Measurements from ENCODE around the gene SLC41A1.

SLC41A1 gene

GRCh38 chr1:205791568-205792180, 21.3 kb downstream of the SLC41A1 start:
- no peak for DNase-seq (ENCODE audit: low read depth in 2 of 3, low spot score in 2 of 3)

GRCh38 chr1:205787287-205787916, 25.6 kb downstream of the SLC41A1 start:
- no peak for DNase-seq (ENCODE audit: low read depth in 2 of 3, low spot score in 2 of 3)

- DNase-seq (ENCODE audit: low read depth in 2 of 3, low spot score in 2 of 3) = no peak
Observed at GRCh38 chr1:205786601-205787000, 26.4 kb downstream of the SLC41A1 start.

DNA sequence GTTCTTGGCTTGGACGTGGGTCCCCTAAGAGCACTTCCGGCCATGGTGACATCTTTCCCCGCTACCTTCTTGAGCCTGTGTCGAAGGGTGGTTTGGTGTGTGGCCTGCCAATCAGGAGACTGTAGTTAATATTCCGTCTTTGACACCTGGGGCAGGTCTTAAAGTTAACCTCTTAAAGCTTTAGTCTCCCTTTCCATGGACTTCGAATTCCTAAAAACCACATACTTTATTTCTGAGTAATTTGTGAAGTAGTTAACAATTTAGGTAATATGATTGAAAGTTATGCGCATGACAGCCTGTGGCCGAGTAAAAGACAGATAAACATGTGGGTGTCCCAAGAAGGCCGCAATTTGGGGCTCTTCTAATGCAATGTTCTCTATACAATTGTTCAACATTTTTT, 27.6 kb downstream of the SLC41A1 start:
- no peak for DNase-seq (ENCODE audit: low read depth in 2 of 3, low spot score in 2 of 3)

- DNase-seq (ENCODE audit: low read depth in 2 of 3, low spot score in 2 of 3) = no peak
Observed at GRCh38 chr1:205783904-205784303, 29.1 kb downstream of the SLC41A1 start.

DNA sequence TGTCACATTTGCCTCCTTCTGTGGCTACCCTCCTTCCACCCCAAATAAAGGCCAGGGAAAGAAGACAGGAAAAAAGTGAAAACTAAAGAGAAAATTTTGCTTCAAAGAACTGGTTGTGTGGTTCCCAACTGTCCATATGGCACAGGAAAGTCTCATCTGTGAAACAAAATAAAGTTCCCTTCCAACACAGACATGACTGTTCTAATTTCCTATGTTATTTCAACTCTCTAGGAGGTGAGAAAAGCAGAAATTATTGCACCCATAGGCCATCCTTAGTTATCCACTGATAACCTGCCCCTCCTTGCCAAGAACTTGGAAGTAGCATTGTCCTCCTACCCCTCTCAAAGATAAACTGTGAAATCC, 29.6 kb downstream of the SLC41A1 start:
- no peak for DNase-seq (ENCODE audit: low read depth in 2 of 3, low spot score in 2 of 3)

DNA sequence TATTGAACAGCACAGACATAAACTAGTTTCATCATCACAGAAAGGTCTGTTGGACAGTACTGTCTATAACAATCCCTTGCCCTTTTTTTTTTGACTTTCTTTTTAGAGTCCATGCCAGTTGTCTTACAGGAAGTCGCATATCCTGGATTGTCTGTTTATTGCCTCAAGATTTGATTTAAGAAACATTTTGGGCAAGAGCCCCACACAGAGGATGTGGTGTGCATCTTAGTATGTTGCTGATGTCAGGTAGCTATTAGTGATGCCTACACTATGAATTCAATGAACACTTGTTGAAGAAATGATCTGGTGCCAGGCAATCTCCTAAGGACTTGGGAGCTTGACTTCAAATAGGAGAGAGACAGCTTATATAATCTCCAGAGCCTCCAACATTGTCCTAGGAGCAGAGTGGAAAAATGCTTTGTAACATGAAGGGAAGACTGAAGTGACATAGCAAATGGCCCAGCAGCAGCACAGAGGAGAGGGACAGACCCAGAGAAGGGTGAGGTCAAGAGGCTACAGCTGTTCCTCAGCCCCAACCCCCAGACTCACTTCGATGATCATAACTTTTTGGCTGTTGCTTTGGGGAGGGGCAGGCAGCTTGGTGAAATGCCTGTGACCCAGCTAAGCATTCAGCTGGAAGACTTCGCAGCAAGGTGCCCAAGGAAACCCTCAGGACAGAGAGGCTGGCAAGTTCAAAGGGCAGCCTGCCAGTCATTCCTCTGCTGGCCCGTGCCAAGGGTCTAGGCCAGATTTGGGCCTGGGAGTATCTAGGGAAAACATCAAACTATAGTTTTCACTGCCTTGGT, 30.2 kb downstream of the SLC41A1 start:
- DNase-seq (ENCODE audit: low read depth in 2 of 3, low spot score in 2 of 3) = no peak

- DNase-seq (ENCODE audit: low read depth in 2 of 3, low spot score in 2 of 3) = no peak
Observed at GRCh38 chr1:205780335-205780734, 32.7 kb downstream of the SLC41A1 start.

DNA sequence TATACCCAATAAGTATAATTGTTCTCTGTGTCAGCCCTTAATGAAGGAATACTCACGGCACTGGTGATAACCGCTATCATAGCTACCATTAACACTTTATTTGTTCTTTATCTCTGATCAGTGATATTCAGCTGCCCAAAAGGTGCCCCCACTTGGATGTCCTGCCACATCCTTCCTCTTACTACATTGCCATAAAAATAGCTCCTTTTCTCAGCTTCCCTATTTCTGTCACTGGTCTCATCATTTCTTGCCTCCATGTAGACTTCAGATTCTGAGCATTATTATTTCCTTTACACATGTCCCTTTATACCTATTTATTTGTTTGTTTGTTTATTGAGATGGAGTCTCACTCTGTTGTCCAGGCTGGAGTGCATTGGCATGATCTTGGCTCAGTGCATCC, 35.0 kb downstream of the SLC41A1 start:
- no peak for DNase-seq (ENCODE audit: low read depth in 2 of 3, low spot score in 2 of 3)

- DNase-seq (ENCODE audit: low read depth in 2 of 3, low spot score in 2 of 3) = no peak
Observed at GRCh38 chr1:205775717-205776056, 37.3 kb downstream of the SLC41A1 start.

DNA sequence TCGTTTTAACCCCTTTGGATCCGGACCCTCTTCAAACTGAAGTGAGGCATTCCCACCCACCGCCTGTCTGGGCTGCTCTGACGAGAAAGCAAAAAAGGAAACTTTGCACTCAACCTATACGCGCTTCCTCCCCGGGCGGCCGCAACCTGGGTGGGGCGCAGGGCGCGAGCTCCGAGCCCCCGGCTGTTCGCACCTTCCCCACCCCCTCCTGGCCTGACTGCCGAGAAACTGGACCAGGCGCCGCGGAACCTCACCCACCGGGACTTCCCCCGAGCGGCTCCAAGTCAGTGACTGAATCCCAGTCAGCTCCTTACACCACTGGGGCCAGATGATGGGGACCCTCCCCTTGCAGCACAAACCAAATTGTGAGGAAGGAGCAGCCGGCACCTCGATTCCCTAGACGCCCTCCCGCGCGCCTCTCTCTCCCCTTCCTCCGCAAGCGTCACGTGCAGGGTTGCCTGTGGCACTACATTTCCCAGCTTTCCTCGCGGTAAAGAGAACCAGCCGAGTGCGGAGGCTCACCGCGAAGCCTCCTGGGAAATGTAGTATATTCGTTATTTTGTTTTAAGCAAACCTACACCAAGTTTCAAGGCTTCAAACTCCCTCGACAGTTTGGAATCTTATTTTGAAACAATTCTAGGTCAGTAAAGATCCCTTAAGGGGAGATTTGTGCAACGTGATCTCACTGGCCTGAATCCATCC, 37.8 kb downstream of the SLC41A1 start, which contains the start of gene RAB29:
TSS of gene RAB29 (minus strand) at position 468 of the 702 bp plus-strand sequence. CDS start 526 bp downstream, outside the sequence.
- DNase-seq (ENCODE audit: low read depth in 2 of 3, low spot score in 2 of 3) = peak; percentile 57 to 63 (median 60)

GRCh38 chr1:205774198-205775014, 38.6 kb downstream of the SLC41A1 start:
- DNase-seq (ENCODE audit: low read depth in 2 of 3, low spot score in 2 of 3) = peak; percentile 9 to 44 (median 16)

DNA sequence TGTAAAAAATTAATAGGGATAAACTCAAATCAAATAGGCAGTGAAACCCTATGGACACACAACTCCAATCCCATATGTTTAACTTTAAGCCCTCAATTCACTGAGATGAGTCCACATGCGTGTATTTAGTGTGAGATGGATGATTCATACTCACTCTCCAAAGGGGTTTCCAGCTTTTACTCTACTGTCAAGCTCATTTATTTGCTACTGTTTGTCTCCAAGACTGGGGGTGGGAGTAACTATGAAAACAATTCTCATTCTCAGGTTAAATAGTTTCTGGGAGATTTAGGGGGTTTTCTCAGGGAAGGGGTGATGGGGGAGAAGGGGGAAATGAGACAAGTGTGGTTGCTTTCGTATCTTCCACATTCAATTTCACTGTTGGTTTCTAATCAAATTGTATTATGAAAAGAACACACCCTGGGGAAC, 40.4 kb downstream of the SLC41A1 start:
- DNase-seq (ENCODE audit: low read depth in 2 of 3, low spot score in 2 of 3) = no peak

- DNase-seq (ENCODE audit: low read depth in 2 of 3, low spot score in 2 of 3) = no peak
Observed at GRCh38 chr1:205770618-205771017, 42.4 kb downstream of the SLC41A1 start.

DNA sequence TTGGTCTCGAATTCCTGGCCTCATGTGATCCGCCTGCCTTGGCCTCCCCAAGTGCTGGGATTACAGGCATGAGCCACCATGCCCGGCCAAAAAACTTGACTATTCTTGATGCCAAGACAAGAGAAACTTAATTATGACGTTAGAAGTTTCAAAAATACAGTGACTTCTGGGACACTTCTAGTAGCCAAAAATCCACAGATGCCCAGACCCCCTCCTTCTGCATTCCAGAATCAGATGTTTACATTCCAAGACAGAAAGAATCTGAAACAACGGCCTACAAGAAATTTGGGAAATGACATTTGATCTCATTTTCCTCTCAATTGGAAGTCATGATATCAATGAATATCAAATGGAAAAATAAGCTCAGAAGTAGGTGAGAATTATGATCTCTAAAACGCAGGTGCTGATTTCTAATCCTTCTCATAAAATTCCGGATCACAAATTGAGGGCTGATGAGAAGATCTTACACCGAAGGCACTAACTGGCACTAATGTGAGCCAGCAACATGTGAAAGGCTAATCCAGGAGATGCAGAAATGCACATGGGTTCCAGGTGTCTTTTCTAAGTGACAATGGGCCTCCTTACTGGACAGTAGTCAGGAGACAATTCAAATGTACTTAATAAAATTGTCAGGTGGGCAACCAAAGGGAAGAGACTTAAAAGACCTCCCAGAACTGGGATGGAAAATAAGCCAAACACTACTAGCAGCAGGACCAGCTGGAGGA, 43.2 kb downstream of the SLC41A1 start:
- no peak for DNase-seq (ENCODE audit: low read depth in 2 of 3, low spot score in 2 of 3)

DNA sequence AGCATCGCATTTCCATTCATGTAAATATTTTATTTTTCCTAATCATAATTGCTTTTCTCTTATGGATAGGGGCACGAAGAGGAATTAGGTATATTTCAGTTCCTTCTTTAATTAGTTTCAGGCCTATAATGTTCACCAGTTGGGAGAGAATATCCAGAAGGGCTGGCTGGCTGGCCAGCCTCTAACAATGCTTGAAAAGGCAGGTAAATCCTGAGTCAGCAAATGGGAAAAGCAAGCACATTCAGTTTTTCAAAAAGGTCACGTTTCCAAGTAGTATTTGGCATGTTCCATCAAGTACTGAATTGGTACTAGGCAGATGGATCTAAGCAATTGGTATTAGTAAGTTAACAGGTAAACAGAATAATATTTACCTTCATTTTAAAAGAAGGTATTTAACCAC, 45.8 kb downstream of the SLC41A1 start:
- no peak for DNase-seq (ENCODE audit: low read depth in 2 of 3, low spot score in 2 of 3)

GRCh38 chr1:205766570-205766969, 46.4 kb downstream of the SLC41A1 start:
- DNase-seq (ENCODE audit: low read depth in 2 of 3, low spot score in 2 of 3) = no peak

- no peak for DNase-seq (ENCODE audit: low read depth in 2 of 3, low spot score in 2 of 3)
Observed at GRCh38 chr1:205766038-205766437, 47.0 kb downstream of the SLC41A1 start.

DNA sequence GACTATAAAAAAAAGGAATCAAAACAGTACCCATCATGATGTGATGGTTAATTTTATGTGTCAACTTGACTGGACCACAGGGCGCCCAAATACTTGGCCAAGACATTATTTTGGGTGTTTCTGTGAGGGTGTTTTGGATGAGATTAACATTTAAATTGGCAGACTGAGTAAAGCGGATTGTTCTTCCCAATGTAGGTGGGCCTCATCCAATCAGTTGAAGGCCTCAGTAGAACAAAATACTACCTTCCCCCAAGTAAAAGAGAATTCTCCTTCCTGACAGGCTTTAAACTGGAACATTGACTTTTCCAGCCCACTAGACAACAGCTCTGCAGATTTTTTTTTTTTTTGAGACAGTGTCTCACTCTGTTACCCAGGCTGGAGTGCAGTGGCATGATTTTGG, 48.4 kb downstream of the SLC41A1 start:
- DNase-seq (ENCODE audit: low read depth in 2 of 3, low spot score in 2 of 3) = no peak

GRCh38 chr1:205763980-205764379, 49.0 kb downstream of the SLC41A1 start:
- DNase-seq (ENCODE audit: low read depth in 2 of 3, low spot score in 2 of 3) = no peak

All from activated CD8-positive, alpha-beta memory T cell treated with anti-CD3 and anti-CD28 coated beads for 48 hours (primary cell).